NCI-H510A treated with DMSO at 0.1 percent for 48 hours (cell line): Measurements from ENCODE around the gene LLPH.
"Not testable (repeated sequence)": the region's sequence is repeated elsewhere in the genome, so short reads cannot be mapped to it uniquely, and the experiment has no call there.

Source experiments
- DNase-seq: peaks from one replicate; lab custom pipeline; 2025; lab: John Stamatoyannopoulos, UW

Gene LLPH

DNA sequence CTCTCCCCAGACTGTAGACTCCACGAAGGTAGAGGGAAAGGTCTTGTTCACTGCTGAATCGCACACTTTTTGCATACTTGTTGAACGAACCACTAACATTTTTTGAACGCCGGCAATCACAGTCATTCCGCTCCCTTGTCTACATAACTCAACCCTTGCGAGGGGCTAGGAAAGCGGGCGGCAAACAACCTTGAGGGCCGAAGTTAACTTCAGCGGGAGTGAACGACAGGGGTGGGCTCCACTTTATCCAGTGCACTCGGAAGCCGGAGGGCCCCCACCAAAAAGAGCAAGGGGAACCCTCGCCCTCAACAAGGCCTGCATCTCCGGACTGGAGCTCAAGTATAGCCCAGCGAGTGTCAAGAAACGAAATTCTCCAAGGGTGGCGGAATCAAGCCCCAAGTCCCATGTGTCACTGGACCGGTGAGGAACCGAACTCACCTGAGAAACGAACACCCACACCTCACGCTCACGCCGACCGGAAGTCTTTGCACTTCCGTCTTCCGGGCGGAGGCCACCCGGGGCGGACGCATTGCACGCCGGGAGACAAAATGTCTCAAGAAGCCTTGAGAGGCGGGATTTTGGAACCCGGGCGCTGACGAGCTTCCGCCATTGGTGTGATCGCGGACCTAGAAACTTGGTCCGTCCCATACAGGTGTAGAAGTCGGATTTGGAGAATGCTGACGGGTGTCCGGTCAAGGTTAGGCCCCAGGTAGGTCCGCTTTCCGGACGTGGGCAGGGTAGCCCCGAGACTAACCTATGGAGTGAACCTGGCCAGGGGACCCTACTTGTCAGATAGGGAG is at the start of gene LLPH:
Gene LLPH, minus strand, starts transcription at position 484 of the 800 bp plus-strand sequence. CDS start 1,644 bp downstream, outside the sequence.
- DNase-seq = peak; percentile 89

DNA sequence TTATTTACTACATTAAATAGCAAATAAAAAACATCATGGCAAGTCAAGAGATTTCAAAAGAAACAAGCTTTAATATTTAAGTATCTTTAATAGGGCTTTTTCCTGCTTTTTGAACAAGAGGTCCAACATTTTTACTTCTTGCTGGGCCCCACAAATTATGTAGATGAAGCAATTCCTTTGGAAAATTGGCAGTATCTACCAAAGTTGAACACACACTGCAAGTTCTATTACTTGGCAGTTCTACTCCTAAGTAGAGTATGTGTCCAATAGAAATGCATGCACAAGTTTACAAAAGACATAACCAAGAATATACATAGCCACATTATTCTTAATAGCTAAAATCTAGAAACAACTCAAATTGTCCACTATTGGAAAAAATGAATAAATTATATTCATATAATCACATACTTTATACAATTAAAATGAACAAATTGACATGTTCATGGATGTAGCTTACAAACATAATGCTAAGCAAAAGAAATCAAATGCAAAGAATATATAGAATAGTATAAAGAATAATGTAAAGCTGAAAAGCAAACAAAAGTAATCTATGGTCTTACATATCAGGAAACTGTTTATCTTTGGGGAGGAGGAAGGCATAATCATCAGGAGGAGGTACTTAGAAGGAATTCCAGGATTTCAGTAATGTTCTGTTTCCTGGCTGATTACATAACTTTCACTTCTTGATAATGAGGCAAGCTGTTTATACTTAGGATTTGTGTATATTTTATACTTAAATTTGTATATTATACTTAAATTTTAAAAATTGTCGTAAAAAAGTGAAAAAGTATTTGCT is 45.8 kb upstream of the LLPH start:
- no peak for DNase-seq

DNA sequence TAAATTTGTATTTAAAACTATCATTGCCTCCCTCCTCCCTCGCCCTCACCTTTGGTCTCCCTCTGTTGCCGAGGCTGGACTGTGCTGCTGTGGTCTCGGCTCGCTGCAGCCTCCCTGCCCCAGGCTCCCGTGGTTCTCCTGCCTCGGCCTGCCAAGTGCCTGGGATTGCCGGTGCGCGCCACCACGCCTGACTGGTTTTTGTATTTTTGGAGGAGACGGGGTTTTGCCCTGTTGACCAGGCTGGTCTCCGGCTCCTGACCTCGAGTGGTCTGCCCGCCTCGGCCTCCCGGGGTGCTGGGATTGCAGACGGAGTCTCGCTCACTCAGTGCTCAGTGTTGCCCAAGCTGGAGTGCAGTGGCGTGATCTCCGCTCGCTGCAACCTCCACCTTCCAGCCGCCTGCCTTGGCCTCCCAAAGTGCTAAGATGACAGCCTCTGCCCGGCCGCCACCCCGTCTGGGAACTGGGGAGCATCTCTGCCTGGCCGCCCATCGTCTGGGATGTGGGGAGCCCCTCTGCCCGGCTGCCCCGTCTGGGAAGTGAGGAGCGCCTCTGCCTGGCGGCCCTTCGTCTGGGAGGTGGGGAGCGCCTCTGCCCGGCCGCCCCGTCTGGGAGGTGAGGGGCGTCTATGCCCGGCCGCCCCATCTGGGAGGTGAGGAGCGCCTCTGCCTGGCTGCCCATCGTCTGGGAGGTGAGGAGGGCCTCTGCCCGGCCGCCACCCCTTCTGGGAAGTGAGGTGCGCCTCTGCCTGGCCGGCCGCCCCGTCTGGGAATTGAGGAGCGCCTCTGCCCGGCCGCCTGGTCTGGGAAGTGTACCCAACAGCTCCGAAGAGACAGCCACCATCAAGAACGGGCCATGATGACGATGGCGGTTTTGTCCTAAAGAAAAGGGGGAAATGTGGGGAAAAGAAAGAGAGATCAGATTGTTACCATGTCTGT is 44.1 kb upstream of the LLPH start:
- not testable (repeated sequence) for DNase-seq

DNA sequence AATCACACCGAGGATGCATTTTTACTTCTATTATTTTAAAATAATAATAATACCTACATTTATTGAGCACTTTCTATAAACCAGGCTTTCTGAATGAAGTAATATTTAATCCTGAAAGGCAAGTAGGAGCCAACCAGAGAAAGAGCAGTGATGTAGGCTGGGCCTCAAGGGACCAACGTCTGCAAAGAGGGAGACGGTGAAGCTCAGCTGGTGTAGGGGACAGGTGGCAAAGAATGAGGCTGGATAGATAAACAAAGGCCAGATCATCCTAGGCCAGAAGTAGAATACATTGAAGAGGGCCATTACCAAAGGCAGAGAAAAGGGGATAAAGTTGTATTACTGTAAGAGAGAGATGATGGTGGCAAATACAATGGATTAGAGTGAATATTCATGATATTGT is 40.1 kb upstream of the LLPH start:
- no peak for DNase-seq

DNA sequence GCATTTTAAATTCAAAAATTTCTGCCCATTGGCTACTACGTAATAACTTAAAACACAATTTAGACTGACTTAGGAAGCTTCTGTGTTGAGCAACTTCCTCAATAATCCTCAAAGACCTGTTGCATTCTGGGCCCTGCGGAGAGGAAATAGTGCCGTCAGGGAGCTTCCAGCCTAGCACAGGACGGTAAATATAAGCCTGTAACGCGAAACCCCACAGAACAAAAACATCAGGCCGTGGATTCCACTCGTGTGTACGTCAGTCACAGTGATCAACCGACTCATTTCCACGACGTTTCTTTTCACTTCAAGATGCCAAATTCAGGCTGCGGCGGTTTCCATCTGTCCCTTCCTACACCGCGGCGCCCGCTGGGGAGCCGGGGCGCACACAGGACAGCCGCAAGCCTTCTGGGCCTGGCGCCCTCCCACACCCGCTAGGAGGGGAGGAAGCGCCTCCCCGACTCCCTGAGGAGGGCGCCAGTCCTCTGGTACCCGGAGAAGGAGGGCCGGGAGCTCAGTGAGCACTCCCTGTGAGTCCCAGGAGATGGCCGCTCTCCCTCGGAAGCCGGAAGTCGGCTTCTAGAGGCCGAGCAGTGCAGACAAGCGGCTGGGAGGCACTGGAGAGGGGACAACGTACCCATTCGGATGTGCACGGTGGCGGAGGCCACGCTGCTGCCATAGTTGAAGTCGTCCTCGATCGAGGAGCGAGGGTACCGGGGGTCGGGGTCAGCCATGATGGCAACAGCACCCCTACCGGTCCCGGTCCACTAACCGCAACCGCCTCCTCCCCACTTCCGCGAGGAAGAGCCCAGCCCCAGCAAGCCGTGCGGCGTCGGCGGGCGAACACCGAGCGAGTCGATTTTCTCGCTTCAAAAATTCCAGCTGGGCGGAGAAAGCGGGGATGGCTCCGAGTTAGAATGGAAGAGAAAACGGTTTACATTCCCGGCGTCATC is 38.9 kb upstream of the LLPH start, which contains the start of gene TMBIM4:
Gene TMBIM4, minus strand, starts transcription at position 776 of the 950 bp plus-strand sequence. Its CDS starts 45 bp downstream, at position 731.
- peak; percentile 92 for DNase-seq

DNA sequence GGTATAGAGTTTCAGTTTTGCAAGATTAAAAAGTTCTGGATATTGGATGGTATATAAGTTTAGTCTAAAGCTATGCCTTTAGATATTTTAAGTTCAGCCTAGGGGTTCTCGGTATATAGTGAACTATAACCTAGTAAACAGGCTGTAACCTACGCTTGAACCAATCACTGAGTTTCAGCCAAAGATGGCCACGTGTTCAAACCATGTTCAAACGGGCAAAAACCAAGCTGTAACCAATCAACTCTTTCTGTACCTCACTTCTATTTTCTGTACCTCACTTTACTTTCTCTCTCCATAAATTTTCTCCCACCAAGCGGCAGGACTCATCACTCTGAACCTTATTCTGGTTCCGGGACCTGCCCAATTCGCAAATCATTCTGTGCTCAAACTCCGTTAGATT is 37.9 kb upstream of the LLPH start:
- no peak for DNase-seq

DNA sequence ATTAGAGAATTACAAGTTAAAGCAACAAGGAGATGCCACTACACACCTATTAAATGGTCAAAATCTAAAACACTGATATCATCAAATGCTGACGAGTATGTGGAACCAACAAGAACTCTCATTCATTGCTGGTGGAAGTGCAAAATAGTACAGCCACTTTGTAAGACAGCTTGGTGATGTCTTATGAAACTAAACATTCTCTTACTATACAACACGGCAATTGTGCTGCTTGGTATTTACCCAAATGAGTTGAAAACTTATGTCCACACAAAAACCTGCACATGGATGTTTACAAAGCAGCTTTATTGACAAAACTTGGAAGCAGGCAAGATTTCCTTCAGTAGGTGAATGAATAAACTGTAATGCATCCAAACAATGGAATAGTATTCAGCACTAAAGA is 36.0 kb upstream of the LLPH start:
- no peak for DNase-seq

DNA sequence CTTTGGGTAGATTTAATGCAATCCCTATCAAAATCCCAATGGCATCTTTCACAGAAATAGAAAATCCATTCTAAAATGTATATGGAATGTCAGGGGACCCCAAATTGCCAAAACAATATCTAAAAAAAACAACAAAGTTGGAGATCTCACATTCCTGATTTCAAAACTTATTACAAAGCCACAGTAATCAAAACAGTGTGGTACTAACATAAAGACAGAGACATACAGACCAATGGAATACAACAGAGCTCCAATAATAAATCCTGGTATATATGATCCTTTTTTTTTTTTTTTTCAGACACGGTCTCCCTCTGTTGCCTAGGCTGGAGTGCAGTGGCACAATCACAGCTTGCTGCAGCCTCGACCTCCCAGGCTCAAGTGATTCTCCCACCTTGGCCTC is 34.6 kb upstream of the LLPH start:
- no peak for DNase-seq

DNA sequence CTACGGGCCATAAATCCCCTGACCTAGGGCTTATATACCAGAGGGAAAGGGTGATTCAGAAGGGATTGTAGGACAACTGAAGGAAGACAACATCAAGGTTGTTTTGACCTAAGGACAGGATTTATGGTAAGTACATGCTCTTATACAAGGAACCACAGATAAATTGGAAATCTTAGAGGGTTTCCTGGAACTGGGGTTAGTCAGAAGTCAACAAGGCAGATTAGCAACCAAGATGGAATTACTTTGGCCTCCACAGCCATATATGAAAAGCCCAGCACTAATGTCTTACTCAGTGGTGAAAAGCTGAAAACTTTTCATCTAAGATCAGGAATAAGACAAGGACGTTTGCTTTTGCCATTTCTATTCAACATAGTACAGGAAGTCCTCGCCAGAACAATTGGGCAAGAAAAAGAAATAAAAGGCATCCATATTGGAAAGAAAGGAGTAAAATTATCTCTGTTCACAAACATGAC is 33.8 kb upstream of the LLPH start:
- no peak for DNase-seq

DNA sequence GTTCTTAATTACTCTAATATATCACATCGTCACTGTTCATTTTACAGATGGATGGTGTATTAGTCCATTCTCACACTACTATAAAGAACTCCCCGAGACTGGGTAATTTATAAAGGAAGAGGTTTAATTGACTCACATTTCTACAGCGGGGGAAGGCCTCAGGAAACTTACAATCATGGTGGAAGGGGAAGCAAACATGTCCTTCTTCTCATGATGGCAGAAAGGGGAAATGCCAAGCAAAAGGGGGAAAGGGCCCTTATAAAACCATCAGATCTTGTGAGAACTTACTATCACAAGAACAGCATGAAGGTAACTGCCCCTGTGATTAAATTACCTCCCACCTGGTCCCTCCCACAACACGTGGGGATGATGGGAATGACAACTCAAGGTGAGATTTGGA is 32.7 kb upstream of the LLPH start:
- no peak for DNase-seq

DNA sequence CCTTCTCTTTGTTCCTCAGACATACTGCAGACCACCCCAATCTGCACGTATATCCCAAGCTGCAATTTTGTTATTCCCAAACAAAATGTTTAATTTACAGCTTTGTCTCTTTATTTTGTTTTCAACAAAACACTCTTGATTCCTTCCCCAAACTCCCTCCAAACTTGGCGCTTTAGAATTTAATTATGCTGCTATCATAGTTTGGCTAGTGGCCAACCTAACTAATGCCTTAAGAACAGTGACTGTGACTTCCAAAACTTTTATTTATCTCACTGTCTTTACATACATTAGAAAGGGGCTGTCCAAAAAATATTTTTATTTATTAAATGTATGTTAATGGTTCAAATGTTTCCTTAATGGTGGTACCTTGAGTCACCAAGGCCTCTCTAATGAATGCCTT is 32.2 kb upstream of the LLPH start:
- no peak for DNase-seq

DNA sequence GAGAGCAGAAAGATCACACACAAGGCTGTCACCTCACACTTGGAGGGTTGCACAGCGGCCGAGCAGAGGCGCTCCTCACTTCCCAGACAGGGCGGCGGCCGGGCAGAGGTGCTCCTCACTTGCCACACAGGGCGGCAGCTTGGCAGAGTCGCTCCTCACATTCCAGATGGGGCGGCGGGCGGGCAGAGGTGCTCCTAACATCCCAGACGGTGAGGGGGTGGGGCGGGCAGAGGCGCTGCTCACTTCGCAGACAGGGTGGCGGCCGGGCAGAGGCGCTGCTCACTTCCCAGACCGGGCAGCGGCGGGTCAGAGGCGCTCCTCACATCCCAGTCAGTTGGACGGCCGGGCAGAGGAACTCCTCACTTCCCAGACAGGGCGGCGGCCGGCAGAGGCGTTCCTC is 30.2 kb upstream of the LLPH start:
- DNase-seq = no peak

DNA sequence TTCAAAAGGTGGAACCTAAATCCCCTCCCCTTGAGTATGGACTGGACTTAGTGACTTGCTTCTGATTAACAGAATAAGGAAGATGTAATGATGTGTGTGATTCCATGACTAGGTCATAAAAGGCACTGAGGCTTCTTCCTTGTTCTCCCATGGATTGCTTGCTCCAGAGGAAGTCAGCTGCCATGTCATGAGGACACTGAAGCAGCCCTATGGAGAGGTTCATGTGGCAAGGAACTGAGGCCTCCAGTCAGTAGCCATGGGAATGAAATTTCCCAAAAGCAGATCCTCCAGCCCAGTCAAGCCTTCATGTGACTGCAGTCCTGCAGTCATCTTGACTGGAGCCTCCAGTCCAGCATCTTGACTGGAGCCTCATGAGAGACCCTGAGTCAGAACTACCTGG is 28.6 kb upstream of the LLPH start:
- DNase-seq = no peak

DNA sequence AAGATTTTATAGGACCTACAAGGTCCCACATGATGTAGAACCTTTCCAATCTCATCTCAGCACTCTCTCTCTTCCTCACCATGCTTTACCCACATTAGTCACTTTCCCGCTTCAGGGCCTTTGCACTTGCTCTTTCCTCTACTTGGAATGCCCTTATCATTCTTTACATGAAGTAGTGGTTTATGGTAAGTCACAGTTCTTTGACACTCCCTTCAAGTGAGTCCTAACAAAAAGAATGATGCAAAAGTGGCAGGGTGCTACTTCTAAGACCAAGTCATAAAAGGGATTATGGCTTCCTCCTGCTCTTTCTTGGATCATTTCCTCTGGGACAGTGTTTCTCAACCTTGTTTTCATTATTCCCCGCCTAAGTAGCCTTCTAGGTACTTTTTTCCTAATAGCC is 26.1 kb upstream of the LLPH start:
- DNase-seq = no peak

DNA sequence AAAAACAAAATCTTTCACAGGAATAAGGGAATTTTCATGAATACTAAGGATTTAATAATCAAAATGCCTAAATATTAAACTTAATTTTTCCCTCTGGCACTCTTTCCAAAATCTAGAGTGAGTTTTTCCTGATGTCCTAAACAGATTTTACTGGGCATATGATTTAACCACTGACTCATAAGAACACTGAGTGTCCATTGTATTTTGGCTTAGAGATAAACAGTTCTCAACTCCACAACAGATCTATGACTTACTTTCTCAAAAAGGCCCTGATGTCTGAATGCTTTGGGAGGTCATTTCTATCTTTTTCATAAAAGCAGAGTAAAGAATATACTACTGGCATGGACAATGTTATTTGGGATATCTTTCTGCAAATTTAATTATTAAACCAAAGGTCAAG is 24.2 kb upstream of the LLPH start:
- DNase-seq = no peak

DNA sequence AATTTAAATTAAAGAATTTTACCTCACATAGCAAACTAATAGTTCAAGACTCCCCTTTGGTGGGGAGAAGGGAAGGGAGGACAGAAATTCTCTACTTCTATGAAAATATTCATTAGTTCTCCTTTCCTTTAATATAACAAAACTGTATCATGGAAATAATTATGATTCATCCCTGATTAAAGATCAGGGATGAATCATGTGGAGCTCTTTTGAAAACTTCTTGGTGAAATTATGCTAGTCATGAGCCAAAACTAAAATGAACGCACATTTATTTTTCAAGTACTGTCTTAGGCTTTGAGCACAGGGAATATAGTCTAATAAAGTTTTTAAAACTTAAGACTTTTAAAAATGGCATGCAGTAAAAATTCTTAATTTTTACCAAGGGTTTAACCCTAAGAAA is 22.2 kb upstream of the LLPH start:
- DNase-seq = no peak

DNA sequence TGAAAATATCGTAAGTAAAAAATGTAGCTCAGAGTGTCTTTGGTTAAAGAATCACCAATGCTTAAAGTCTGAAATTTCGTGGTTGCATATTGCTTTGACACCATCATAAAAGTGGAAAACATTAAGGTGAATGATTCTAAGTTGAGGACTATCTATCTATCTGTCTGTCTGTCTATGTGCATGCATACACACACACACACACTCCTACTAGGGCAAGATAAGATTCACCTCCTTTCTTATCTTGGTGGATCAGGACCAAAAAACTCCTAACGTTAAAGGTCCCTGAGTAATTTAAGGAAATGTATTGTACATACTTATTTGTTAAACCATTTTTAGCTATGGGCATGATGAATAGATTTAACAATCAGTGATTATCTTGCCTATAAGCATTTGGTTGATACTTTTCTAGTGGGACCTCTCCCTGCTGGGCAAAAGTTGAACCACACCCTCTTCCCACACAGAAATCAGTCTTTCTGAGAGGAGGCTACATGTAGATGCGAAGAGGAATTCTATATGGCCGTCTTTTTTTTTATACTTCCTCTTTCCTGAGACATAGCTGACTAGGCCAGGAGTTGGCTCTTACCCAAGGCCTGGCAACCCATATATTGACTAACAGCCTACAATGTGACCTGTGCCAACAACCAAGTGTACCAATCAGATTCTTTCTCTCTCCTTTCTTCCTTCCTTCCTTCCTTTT is 19.3 kb upstream of the LLPH start:
- DNase-seq = no peak

DNA sequence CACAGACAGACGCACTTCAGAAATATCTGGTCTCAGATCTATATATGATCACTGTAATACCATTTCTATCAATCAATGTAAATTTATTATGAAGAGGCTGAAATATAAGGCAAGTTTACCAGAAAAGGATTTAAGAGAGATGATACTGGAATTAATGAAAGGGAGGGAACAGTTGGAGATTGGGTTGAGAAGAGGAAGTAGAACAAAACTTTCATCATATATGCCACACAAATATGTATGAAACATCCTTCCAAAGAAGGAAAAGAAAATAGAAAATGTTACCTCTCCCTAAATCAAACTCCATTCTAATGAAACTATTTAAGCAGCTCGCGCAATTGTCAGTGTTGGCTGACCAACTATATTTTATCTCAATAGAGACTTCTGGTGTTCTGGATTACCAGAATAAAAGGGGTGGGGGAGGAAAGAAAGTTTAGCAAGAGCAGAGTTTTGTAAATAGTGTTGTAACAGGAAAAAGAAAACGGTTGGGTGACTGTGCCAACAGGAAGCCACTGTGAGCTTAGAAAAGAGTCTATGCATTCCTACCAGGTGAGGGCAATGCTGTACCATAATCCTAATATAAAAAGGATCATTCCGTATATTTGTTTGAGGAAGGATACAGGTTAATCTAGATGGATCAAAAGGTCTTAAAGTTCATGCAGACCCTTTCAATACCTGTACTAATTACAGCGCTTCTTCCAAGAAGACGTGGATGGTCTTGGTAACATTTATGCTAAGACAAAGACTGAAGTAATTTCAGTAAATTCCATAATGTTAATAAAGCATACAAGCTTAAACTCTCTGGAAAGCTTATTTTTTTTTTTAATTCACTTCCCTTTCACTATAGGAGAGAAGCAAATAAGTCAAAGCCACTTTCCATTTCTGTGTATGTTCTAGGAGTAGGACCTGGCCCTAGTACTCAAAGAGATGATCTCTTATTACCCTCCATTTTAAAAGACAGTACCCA is 14.5 kb upstream of the LLPH start:
- DNase-seq = peak; percentile 78

DNA sequence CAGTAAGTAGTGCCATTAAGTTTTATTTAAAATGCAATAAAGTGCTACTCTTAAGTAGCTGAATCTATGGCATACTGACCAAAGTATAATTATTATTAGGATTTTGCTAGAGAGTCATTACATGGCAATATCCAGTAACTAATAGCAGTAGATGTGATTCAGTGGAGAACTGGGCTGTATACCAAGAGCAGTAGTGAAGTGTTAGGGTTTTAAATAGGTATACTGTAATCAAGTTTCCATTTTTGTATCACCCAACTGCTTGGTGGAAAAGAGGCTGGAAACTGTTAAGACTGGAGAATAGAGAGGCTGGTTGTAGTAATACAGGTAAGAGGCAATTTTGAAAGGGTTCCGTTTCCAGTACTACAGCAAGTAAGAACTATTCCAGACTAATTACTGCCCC is 13.3 kb upstream of the LLPH start:
- no peak for DNase-seq
